Fibroblast of pulmonary artery (primary cell): ENCODE measurements around the gene COL4A2.

Source experiments
- DNase-seq: peaks from one replicate; pipeline ENCODE4 v3.0.0-alpha.2; 2010; ENCODE audit warnings: low read depth
- H3K4me3 ChIP-seq: replicated peaks from 2 replicates; pipeline ENCODE4 v1.5.1; 2011; ENCODE audit warnings: low read depth, mild to moderate bottlenecking, control low read depth, low read length, moderate library complexity
- CTCF ChIP-seq: IDR thresholded peaks from 2 replicates; pipeline ENCODE4 v1.5.1; 2011; ENCODE audit warnings: mild to moderate bottlenecking, control low read depth, low read length, inconsistent platforms; ENCODE audit errors: missing control alignments

COL4A2 gene

GRCh38 chr13:110421696-110422385, 114.8 kb downstream of the COL4A2 start:
- peak; percentile 76 for DNase-seq
- no peak overlapping the region for H3K4me3 ChIP-seq
- TF ChIP-seq CTCF = no peak

GRCh38 chr13:110422913-110423688, 116.0 kb downstream of the COL4A2 start:
- peak; percentile 55 for DNase-seq
- no peak overlapping the region for H3K4me3 ChIP-seq
- TF ChIP-seq CTCF = no peak

- no peak overlapping the region for H3K4me3 ChIP-seq
- no peak for TF ChIP-seq CTCF
- DNase-seq = no peak
These were observed 116.7 kb downstream of the COL4A2 start for GRCh38 chr13:110423689-110424302.

- no peak for TF ChIP-seq CTCF
These were observed 117.7 kb downstream of the COL4A2 start for GRCh38 chr13:110424569-110425443.

GRCh38 chr13:110425444-110425780, 118.3 kb downstream of the COL4A2 start:
- TF ChIP-seq CTCF = no peak
- no peak for DNase-seq
- H3K4me3 ChIP-seq = no peak overlapping the region

More at GRCh38 chr13:110424569-110425443, 117.7 kb downstream of the COL4A2 start:
- DNase-seq = no peak
- no peak overlapping the region for H3K4me3 ChIP-seq

- TF ChIP-seq CTCF = no peak
- H3K4me3 ChIP-seq = no peak overlapping the region
- no peak for DNase-seq
These were observed 119.7 kb downstream of the COL4A2 start for GRCh38 chr13:110426735-110427134.
